Measurements from ENCODE around the gene NHSL1. TPM values are rescaled to one million over a fixed set of nuclear protein-coding genes. Genes with fewer than 3 reads are reported as not detected.
A peak's percentile ranks its signal among the peaks of the same experiment; 100 is the strongest.

Gene NHSL1
- total RNA-seq, 3 donors from 2014 or later = 53.1 to 155 (median 107) TPM

DNA sequence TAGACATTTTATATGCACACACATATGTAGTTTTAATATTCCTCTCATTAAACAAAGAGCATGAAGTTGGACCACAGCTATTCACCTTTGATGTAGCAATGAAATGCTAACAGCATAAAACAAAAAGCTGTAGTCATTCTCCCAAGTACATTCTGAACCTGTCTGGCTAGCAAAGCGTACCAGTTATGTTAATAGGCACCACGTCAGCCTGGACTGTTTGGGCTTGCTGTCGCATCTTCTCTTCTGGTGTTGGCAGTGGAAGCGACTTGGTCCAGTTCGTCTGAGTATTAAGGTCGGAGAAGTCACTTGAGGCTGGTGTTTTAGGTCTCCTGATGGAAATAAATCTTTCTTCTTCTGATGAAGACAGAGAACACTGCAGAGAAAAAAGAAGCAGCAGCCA is 52.5 kb downstream of the NHSL1 start:
- Histone ChIP-seq H3K4me1 (ENCODE audit: low read depth) (no peaks in the 10 kb centered on the region), H3K9me3 (no peaks in the 10 kb centered on the region), H3K36me3 (ENCODE audit: low read depth) (no peaks in the 10 kb centered on the region), H3K4me3 (no peak overlapping the region)
- ATAC-seq = no peak
- DNase-seq = no peak
- intact Hi-C loops (cut with DNase I, micrococcal nuclease) = no loop called here
- TF ChIP-seq, protein P1, sequence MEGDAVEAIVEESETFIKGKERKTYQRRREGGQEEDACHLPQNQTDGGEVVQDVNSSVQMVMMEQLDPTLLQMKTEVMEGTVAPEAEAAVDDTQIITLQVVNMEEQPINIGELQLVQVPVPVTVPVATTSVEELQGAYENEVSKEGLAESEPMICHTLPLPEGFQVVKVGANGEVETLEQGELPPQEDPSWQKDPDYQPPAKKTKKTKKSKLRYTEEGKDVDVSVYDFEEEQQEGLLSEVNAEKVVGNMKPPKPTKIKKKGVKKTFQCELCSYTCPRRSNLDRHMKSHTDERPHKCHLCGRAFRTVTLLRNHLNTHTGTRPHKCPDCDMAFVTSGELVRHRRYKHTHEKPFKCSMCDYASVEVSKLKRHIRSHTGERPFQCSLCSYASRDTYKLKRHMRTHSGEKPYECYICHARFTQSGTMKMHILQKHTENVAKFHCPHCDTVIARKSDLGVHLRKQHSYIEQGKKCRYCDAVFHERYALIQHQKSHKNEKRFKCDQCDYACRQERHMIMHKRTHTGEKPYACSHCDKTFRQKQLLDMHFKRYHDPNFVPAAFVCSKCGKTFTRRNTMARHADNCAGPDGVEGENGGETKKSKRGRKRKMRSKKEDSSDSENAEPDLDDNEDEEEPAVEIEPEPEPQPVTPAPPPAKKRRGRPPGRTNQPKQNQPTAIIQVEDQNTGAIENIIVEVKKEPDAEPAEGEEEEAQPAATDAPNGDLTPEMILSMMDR (IDR thresholded peaks at IDR 0.05) = no peak

DNA sequence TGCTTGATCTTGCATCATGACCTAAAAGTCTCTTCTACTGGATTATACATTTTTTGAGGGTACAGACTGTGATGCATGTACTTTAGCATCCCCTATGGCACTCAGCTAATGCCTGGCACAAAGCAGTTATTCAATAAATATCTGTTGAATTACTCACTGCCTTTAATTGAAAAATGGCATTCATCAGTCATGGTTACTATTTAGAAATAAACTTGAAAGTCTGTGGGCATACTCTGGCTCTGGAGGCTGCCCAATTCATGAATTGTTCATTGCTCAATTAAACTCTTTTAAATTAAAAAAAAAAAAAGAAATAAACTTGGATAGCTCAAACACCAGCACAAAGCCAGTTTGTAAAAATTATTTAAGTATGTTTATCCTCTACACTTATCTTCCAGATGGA is 55.3 kb downstream of the NHSL1 start:
- DNase-seq (no peak), ATAC-seq (no peak)
- Histone ChIP-seq H3K9me3 (no peaks in the 10 kb centered on the region), H3K36me3 (ENCODE audit: low read depth) (no peaks in the 10 kb centered on the region), H3K4me3 (no peak overlapping the region), H3K4me1 (ENCODE audit: low read depth) (no peaks in the 10 kb centered on the region)
- TF ChIP-seq, protein P1 (IDR thresholded peaks at IDR 0.05) = no peak
- intact Hi-C loops (cut with DNase I, micrococcal nuclease) = no loop called here

DNA sequence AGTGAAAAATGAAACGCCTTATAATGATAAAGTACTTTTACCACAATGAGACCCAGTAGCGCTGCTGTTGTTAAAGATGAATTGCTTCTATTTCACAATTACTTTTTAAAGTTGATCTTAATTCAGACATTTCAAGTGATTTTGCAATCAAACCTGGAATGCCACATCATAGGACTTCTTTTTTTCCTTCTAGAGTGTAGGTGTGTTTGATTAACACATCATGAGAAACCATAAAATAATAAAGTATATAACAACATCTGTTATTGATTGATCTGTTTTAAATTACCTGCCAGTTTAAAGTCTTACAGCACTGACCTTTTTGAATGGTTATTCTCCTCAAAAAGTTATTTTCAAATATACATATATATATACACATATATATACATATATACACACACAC is 56.6 kb downstream of the NHSL1 start:
- TF ChIP-seq, protein P1 (IDR thresholded peaks at IDR 0.05) = no peak
- Histone ChIP-seq H3K4me3 (no peak overlapping the region), H3K36me3 (ENCODE audit: low read depth) (no peaks in the 10 kb centered on the region), H3K9me3 (no peaks in the 10 kb centered on the region), H3K4me1 (ENCODE audit: low read depth) (no peaks in the 10 kb centered on the region)
- intact Hi-C loops (cut with DNase I, micrococcal nuclease) = no loop called here
- DNase-seq (no peak), ATAC-seq (peak; percentile 59)

DNA sequence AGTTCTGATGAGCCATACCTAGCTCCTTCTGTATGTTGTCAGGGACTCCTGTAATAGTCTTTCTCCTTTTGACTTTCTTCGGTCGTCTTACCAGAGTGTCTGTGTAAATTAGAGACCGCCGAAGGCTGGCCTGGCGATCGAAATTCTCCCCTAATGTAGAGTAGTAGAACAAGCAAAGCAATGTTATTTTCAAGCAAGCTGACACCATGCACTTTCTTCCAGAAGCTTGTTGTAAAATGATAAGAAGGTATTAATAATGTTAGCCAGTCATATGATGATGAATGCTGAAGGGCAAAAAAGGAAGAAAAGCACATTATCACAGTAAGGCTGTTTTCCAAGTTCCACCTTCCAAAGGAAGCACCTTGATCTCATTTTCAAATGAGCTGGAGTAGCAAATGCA is 57.3 kb downstream of the NHSL1 start:
- ATAC-seq (no peak), DNase-seq (no peak)
- Histone ChIP-seq H3K4me1 (ENCODE audit: low read depth) (no peaks in the 10 kb centered on the region), H3K9me3 (no peaks in the 10 kb centered on the region), H3K4me3 (no peak overlapping the region), H3K36me3 (ENCODE audit: low read depth) (no peaks in the 10 kb centered on the region)
- intact Hi-C loops (cut with DNase I, micrococcal nuclease) = no loop called here
- TF ChIP-seq, protein P1 (IDR thresholded peaks at IDR 0.05) = no peak

DNA sequence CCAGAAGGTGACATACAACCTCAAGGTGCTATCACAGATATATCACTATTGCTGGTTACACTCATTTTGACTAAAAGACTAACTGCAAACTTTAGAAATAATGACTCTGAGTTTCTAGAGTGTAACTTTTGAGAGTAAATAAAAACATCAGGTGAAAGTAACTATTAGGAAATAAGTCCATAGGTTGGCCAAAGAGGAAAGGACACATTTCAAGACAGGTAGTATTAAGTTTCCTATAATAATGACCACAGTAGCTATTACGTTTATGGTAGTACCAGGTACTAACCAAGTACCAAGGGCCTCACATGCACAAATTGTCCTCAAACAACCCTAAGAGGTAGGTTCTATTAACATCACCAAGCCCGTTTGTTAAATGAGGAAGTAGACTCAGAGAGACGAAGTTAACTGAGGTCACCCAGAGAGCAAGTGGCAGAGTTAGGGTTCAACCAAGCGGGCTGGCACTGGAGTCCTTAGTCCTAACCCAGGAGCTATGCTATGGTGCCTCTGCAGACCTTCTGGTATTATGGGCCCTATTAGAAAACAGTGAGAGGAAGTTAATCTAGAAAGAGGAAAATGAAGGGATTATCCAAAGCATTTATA is 58.4 kb downstream of the NHSL1 start:
- TF ChIP-seq, protein P1 (IDR thresholded peaks at IDR 0.05) = no peak
- no peaks in the 10 kb centered on the region for H3K36me3 ChIP-seq (ENCODE audit: low read depth)
- ATAC-seq (peak; percentile 35), DNase-seq (no peak)
- no peaks in the 10 kb centered on the region for H3K9me3 ChIP-seq
- H3K4me1 ChIP-seq (ENCODE audit: low read depth) = no peaks in the 10 kb centered on the region
- H3K4me3 ChIP-seq = no peak overlapping the region
- intact Hi-C loops (cut with DNase I, micrococcal nuclease) = no loop called here

DNA sequence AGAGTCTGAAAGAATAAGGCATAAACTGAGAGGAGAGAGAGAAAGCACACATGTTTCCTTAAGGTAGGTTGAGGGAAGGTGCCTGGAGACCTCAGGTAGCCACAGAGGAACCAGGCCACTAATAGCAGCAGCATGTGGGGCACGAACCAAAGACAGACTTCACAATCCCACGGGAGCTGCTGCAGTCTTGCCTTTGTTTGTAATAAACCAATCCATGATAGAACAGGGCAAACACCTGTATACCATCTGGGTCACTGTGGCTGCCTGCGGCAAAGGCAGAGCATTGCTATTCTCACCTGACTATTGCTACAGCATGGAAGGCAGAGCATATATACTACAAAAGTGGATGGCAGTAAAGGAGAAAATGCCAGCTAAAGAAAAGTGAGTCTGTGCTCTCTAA is 59.0 kb downstream of the NHSL1 start:
- TF ChIP-seq, protein P1 (IDR thresholded peaks at IDR 0.05) = no peak
- Histone ChIP-seq H3K4me3 (no peak overlapping the region), H3K4me1 (ENCODE audit: low read depth) (no peaks in the 10 kb centered on the region), H3K9me3 (no peaks in the 10 kb centered on the region), H3K36me3 (ENCODE audit: low read depth) (no peaks in the 10 kb centered on the region)
- intact Hi-C loops (cut with DNase I, micrococcal nuclease) = no loop called here
- DNase-seq = no peak
- no peak for ATAC-seq

All from mucosa of descending colon (tissue), 3 donors.